GM18907 (cell line): ENCODE results near the gene FAM50A.

ENCODE experiments used
- ATAC-seq: cut with Tn5 transposase; IDR thresholded peaks from one replicate; pipeline ENCODE4 v1.9.1; 2021; ENCODE audit warnings: mild to moderate bottlenecking, moderate library complexity; ENCODE audit not compliant: unreplicated experiment

FAM50A gene

GRCh38 chrX:154437971-154438893 lies 5.7 kb upstream of the FAM50A start:
- no peak for ATAC-seq

GRCh38 chrX:154439841-154440240 lies 4.1 kb upstream of the FAM50A start:
- ATAC-seq: no peak

GRCh38 chrX:154440623-154441357 lies 3.2 kb upstream of the FAM50A start:
- ATAC-seq: no peak

GRCh38 chrX:154441564-154441963 lies 2.4 kb upstream of the FAM50A start:
- ATAC-seq: no peak

- no peak for ATAC-seq
Measured at GRCh38 chrX:154441984-154442707, 1.8 kb upstream of the FAM50A start.

GRCh38 chrX:154443479-154443910 lies 446 bp upstream of the FAM50A start:
- no peak for ATAC-seq

GRCh38 chrX:154444755-154445246 lies 860 bp downstream of the FAM50A start:
- ATAC-seq: no peak

GRCh38 chrX:154445776-154446175 lies 1.8 kb downstream of the FAM50A start:
- ATAC-seq: no peak

GRCh38 chrX:154446430-154446829 lies 2.5 kb downstream of the FAM50A start:
- no peak for ATAC-seq

GRCh38 chrX:154448484-154448883 lies 4.5 kb downstream of the FAM50A start:
- ATAC-seq: no peak

GRCh38 chrX:154449618-154450017 lies 5.7 kb downstream of the FAM50A start:
- no peak for ATAC-seq

GRCh38 chrX:154450312-154450711 lies 6.4 kb downstream of the FAM50A start:
- ATAC-seq: no peak

GRCh38 chrX:154452823-154453222 lies 8.9 kb downstream of the FAM50A start:
- no peak for ATAC-seq

- ATAC-seq: peak; percentile 39
Measured at GRCh38 chrX:154457491-154458115, 13.7 kb downstream of the FAM50A start.

GRCh38 chrX:154458116-154458953 lies 14.4 kb downstream of the FAM50A start, which contains the start of gene PLXNA3:
Gene PLXNA3, plus strand, starts transcription at chrX:154458281. Its CDS starts 1,903 bp downstream, at chrX:154460184.
- peak; percentile 57 for ATAC-seq

- no peak for ATAC-seq
Measured at GRCh38 chrX:154458954-154459778, 15.2 kb downstream of the FAM50A start.

- ATAC-seq: no peak
Measured at GRCh38 chrX:154459832-154460231, 15.9 kb downstream of the FAM50A start.

- ATAC-seq: no peak
Measured at GRCh38 chrX:154460326-154460725, 16.4 kb downstream of the FAM50A start.

- ATAC-seq: no peak
Measured at GRCh38 chrX:154462396-154462795, 18.5 kb downstream of the FAM50A start.
